Spleen (tissue), 7 donors: ENCODE results near the gene SLC9C2.

Experiments used
- POLR2A ChIP-seq, 3 donors: fragments of 450-650 bp; IDR thresholded peaks; one replicate each; pipeline ENCODE4 v1.5.1; 2017; ENCODE audit warnings: antibody characterized with exemption in 3 of 3, mild to moderate bottlenecking in 1 of 3
- POLR2AphosphoS5 ChIP-seq, 3 donors: sonication (generic); formaldehyde crosslinking; IDR thresholded peaks; one replicate each; pipeline ENCODE4 v1.5.1; 2017; ENCODE audit warnings: antibody characterized with exemption in 3 of 3
- TF ChIP-seq, protein P1 (sequence below), 11 experiments: fragments of 200-600 bp in 7 of 11; fragments of 450-650 bp in 4 of 11; sonication (generic) in 4 of 11; IDR thresholded peaks in 8 of 11; conservative IDR thresholded peaks in 3 of 11; 1 replicate in 7 of 11; 2 replicates in 4 of 11; pipeline versions ENCODE4 v1.4.0 to v1.8.0; 2016 to 2021; ENCODE audit warnings: antibody characterized with exemption in 11 of 11, inconsistent platforms in 4 of 11, mild to moderate bottlenecking in 1 of 11
- donor health status: DM: no; HTN: no; CAD: no; lungs with moderate emphysema.
- donor health status: DM: no; HTN: no; CAD: no.
- donor health status: DM: no; HTN: no; CAD: no.

DNA sequence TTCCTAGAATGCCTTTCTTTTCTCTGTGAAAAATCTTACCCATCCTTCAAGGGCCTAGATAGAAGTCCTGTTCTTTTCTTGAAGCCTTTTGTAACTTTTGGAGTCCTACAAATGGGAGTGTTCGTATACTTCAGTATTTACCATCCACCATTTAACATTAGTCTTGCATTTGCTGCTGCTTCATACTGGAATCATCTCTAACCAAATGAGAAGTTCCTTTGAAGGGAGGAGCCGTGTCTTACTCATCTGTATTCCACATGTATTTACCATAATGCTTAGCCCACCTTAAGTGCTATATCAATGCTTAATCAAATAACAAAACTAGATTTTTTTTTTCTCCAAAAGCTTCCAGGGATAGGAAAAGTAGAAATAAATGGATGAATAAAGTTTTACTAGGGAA is 118.6 kb downstream of the SLC9C2 start:
- TF ChIP-seq POLR2AphosphoS5 (IDR thresholded peaks at IDR 0.05) = no peak
- TF ChIP-seq POLR2A (IDR thresholded peaks at IDR 0.05) = no peak
- TF ChIP-seq, protein P1, sequence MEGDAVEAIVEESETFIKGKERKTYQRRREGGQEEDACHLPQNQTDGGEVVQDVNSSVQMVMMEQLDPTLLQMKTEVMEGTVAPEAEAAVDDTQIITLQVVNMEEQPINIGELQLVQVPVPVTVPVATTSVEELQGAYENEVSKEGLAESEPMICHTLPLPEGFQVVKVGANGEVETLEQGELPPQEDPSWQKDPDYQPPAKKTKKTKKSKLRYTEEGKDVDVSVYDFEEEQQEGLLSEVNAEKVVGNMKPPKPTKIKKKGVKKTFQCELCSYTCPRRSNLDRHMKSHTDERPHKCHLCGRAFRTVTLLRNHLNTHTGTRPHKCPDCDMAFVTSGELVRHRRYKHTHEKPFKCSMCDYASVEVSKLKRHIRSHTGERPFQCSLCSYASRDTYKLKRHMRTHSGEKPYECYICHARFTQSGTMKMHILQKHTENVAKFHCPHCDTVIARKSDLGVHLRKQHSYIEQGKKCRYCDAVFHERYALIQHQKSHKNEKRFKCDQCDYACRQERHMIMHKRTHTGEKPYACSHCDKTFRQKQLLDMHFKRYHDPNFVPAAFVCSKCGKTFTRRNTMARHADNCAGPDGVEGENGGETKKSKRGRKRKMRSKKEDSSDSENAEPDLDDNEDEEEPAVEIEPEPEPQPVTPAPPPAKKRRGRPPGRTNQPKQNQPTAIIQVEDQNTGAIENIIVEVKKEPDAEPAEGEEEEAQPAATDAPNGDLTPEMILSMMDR (IDR thresholded peaks at IDR 0.05 in 8 of 11, conservative IDR thresholded peaks at IDR 0.05 in 3 of 11) = no peak
